ENCODE data around the gene LANCL1. TPM values are rescaled to one million over a fixed set of nuclear protein-coding genes. Genes with fewer than 3 reads are reported as not detected.

Gene LANCL1
- polyA plus RNA-seq (2013), result 17.5 and 19.5 TPM in 2 replicates

- Histone ChIP-seq H2BK120ac (ENCODE audit: insufficient read depth, low read length, poor library complexity) (peak within 1 kb of the TSS; percentile 73), H3K23ac (ENCODE audit: low read length) (no peak within 1 kb of the TSS), H3K4me3 (ENCODE audit: low read depth, low read length) (peak within 1 kb of the TSS; percentile 89), H3K9ac (ENCODE audit: low read length) (peak within 1 kb of the TSS; percentile 90), H3K9me3 (ENCODE audit: insufficient read depth, low read depth, low read length) (no peaks in the 10 kb centered on the region), H2AK5ac (ENCODE audit: low read length) (no peak within 1 kb of the TSS), H3K4me1 (ENCODE audit: control insufficient read depth in 1 of 2, insufficient read depth in 2 of 2, low read length in 2 of 2) (no peaks in the 10 kb centered on the region), H4K8ac (ENCODE audit: low read depth, low read length) (peak within 1 kb of the TSS; percentile 95), H3K4me2 (ENCODE audit: low read length) (peak within 1 kb of the TSS; percentile 66), H3K14ac (ENCODE audit: low read length) (peak within 1 kb of the TSS; percentile 96), H4K12ac (ENCODE audit: low read depth, low read length) (peak within 1 kb of the TSS; percentile 96), H3K27me3 (ENCODE audit: insufficient read depth, low read length) (no peaks in the 10 kb centered on the region), H3K27ac (ENCODE audit: low read depth, low read length) (peak within 1 kb of the TSS; percentile 48), H3K36me3 (ENCODE audit: control insufficient read depth in 1 of 2, insufficient read depth in 2 of 2, low read length in 2 of 2) (peaks cover 3 to 4% of the 10 kb centered on the region in 2 experiments), H3K18ac (ENCODE audit: low read length) (peak within 1 kb of the TSS; percentile 96), H4K91ac (ENCODE audit: low read depth, low read length) (peak within 1 kb of the TSS; percentile 76), H2BK5ac (ENCODE audit: low read depth, low read length, poor library complexity) (peak within 1 kb of the TSS; percentile 3), H3K79me2 (ENCODE audit: control insufficient read depth, insufficient read depth, low read length, poor library complexity) (no peaks in the 10 kb centered on the region), H3K4ac (ENCODE audit: low read depth, low read length) (peak within 1 kb of the TSS; percentile 75), H2BK12ac (ENCODE audit: low read length) (no peak within 1 kb of the TSS), H2AFZ (ENCODE audit: insufficient read depth, low read length, poor library complexity) (peak within 1 kb of the TSS; percentile 95), H3K79me1 (ENCODE audit: low read length) (peaks cover 3% of the 10 kb centered on the region)
- DNase-seq, result peak; percentile 82 to 90
- no CpG with 5 or more reads among the region's 49 CpGs for WGBS (ENCODE audit: extremely low coverage, insufficient coverage, insufficient read length)
Measured at GRCh38 chr2:210476194-210477128, at the start of gene LANCL1. Gene LANCL1, minus strand, starts transcription at chr2:210476759. Its CDS starts 363 bp downstream, at chr2:210476396.

GRCh38 chr2:210524533-210524932 lies 48.0 kb upstream of the LANCL1 start:
- Histone ChIP-seq H2AFZ (ENCODE audit: insufficient read depth, low read length, poor library complexity) (no peak overlapping the region), H3K23ac (ENCODE audit: low read length) (no peak overlapping the region), H3K27ac (ENCODE audit: low read depth, low read length) (no peak overlapping the region), H3K14ac (ENCODE audit: low read length) (no peak overlapping the region), H3K27me3 (ENCODE audit: insufficient read depth, low read length) (no peaks in the 10 kb centered on the region), H4K8ac (ENCODE audit: low read depth, low read length) (no peak overlapping the region), H2BK5ac (ENCODE audit: low read depth, low read length, poor library complexity) (no peak overlapping the region), H3K4me2 (ENCODE audit: low read length) (no peak overlapping the region), H2BK120ac (ENCODE audit: insufficient read depth, low read length, poor library complexity) (no peak overlapping the region), H4K91ac (ENCODE audit: low read depth, low read length) (no peak overlapping the region), H3K9me3 (ENCODE audit: insufficient read depth, low read depth, low read length) (no peaks in the 10 kb centered on the region), H3K4me1 (ENCODE audit: control insufficient read depth in 1 of 2, insufficient read depth in 2 of 2, low read length in 2 of 2) (no peaks in the 10 kb centered on the region), H3K4me3 (ENCODE audit: low read depth, low read length) (no peak overlapping the region), H4K12ac (ENCODE audit: low read depth, low read length) (no peak overlapping the region), H2AK5ac (ENCODE audit: low read length) (no peak overlapping the region), H3K36me3 (ENCODE audit: control insufficient read depth in 1 of 2, insufficient read depth in 2 of 2, low read length in 2 of 2) (no peaks in the 10 kb centered on the region), H3K18ac (ENCODE audit: low read length) (no peak overlapping the region), H3K9ac (ENCODE audit: low read length) (no peak overlapping the region), H3K79me1 (ENCODE audit: low read length) (no peaks in the 10 kb centered on the region), H2BK12ac (ENCODE audit: low read length) (no peak overlapping the region), H3K4ac (ENCODE audit: low read depth, low read length) (no peak overlapping the region), H3K79me2 (ENCODE audit: control insufficient read depth, insufficient read depth, low read length, poor library complexity) (no peaks in the 10 kb centered on the region)
- no peak for DNase-seq

- Histone ChIP-seq H3K79me2 (ENCODE audit: control insufficient read depth, insufficient read depth, low read length, poor library complexity) (no peaks in the 10 kb centered on the region), H3K79me1 (ENCODE audit: low read length) (no peaks in the 10 kb centered on the region), H3K4ac (ENCODE audit: low read depth, low read length) (no peak overlapping the region), H2BK5ac (ENCODE audit: low read depth, low read length, poor library complexity) (no peak overlapping the region), H4K8ac (ENCODE audit: low read depth, low read length) (no peak overlapping the region), H2AK5ac (ENCODE audit: low read length) (no peak overlapping the region), H4K12ac (ENCODE audit: low read depth, low read length) (no peak overlapping the region), H3K9ac (ENCODE audit: low read length) (no peak overlapping the region), H3K4me2 (ENCODE audit: low read length) (no peak overlapping the region), H4K91ac (ENCODE audit: low read depth, low read length) (no peak overlapping the region), H3K4me3 (ENCODE audit: low read depth, low read length) (no peak overlapping the region), H3K18ac (ENCODE audit: low read length) (no peak overlapping the region), H3K9me3 (ENCODE audit: insufficient read depth, low read depth, low read length) (no peaks in the 10 kb centered on the region), H3K27me3 (ENCODE audit: insufficient read depth, low read length) (no peaks in the 10 kb centered on the region), H3K23ac (ENCODE audit: low read length) (no peak overlapping the region), H2AFZ (ENCODE audit: insufficient read depth, low read length, poor library complexity) (no peak overlapping the region), H3K14ac (ENCODE audit: low read length) (no peak overlapping the region), H3K36me3 (ENCODE audit: control insufficient read depth in 1 of 2, insufficient read depth in 2 of 2, low read length in 2 of 2) (no peaks in the 10 kb centered on the region), H3K27ac (ENCODE audit: low read depth, low read length) (no peak overlapping the region), H2BK120ac (ENCODE audit: insufficient read depth, low read length, poor library complexity) (no peak overlapping the region), H3K4me1 (ENCODE audit: control insufficient read depth in 1 of 2, insufficient read depth in 2 of 2, low read length in 2 of 2) (no peaks in the 10 kb centered on the region), H2BK12ac (ENCODE audit: low read length) (no peak overlapping the region)
- DNase-seq, result no peak
- WGBS (ENCODE audit: extremely low coverage, insufficient coverage, insufficient read length), result no CpG with 5 or more reads among the region's 4 CpGs
Measured at GRCh38 chr2:210523650-210524289, 47.2 kb upstream of the LANCL1 start.

- Histone ChIP-seq H2AFZ (ENCODE audit: insufficient read depth, low read length, poor library complexity) (no peak overlapping the region), H3K23ac (ENCODE audit: low read length) (no peak overlapping the region), H4K91ac (ENCODE audit: low read depth, low read length) (no peak overlapping the region), H3K18ac (ENCODE audit: low read length) (no peak overlapping the region), H3K27ac (ENCODE audit: low read depth, low read length) (no peak overlapping the region), H3K4ac (ENCODE audit: low read depth, low read length) (no peak overlapping the region), H3K36me3 (ENCODE audit: control insufficient read depth in 1 of 2, insufficient read depth in 2 of 2, low read length in 2 of 2) (no peaks in the 10 kb centered on the region), H3K4me1 (ENCODE audit: control insufficient read depth in 1 of 2, insufficient read depth in 2 of 2, low read length in 2 of 2) (no peaks in the 10 kb centered on the region), H4K8ac (ENCODE audit: low read depth, low read length) (no peak overlapping the region), H4K12ac (ENCODE audit: low read depth, low read length) (no peak overlapping the region), H3K4me3 (ENCODE audit: low read depth, low read length) (no peak overlapping the region), H3K79me2 (ENCODE audit: control insufficient read depth, insufficient read depth, low read length, poor library complexity) (no peaks in the 10 kb centered on the region), H3K4me2 (ENCODE audit: low read length) (no peak overlapping the region), H2AK5ac (ENCODE audit: low read length) (no peak overlapping the region), H3K9me3 (ENCODE audit: insufficient read depth, low read depth, low read length) (no peaks in the 10 kb centered on the region), H3K27me3 (ENCODE audit: insufficient read depth, low read length) (no peaks in the 10 kb centered on the region), H3K14ac (ENCODE audit: low read length) (no peak overlapping the region), H3K9ac (ENCODE audit: low read length) (no peak overlapping the region), H3K79me1 (ENCODE audit: low read length) (no peaks in the 10 kb centered on the region), H2BK120ac (ENCODE audit: insufficient read depth, low read length, poor library complexity) (no peak overlapping the region), H2BK12ac (ENCODE audit: low read length) (no peak overlapping the region), H2BK5ac (ENCODE audit: low read depth, low read length, poor library complexity) (no peak overlapping the region)
- DNase-seq, result no peak
Measured at GRCh38 chr2:210522399-210522798, 45.8 kb upstream of the LANCL1 start.

Data from trophoblast cell (in vitro differentiated cells and primary cell).